Stomach (tissue), 4 donors: ENCODE measurements around the gene KBTBD3.

Experiments
- CTCF ChIP-seq, 7 experiments: fragments of 450-650 bp in 4 of 7; fragments of 200-600 bp in 3 of 7; sonication (generic) in 3 of 7; IDR thresholded peaks; one replicate each; pipeline ENCODE4 v1.5.1; 2016 to 2019; ENCODE audit warnings: antibody characterized with exemption in 7 of 7, control low read depth in 2 of 7, mild to moderate bottlenecking in 1 of 7
- EP300 ChIP-seq: sonication (generic); formaldehyde crosslinking; IDR thresholded peaks from one replicate; pipeline ENCODE4 v1.6.1; 2017; ENCODE audit warnings: antibody characterized with exemption
- POLR2A ChIP-seq, 4 donors: fragments of 450-650 bp; IDR thresholded peaks; one replicate each; pipeline ENCODE4 v1.6.1; 2016; ENCODE audit warnings: antibody characterized with exemption in 4 of 4, control low read depth in 2 of 4, mild to moderate bottlenecking in 1 of 4, moderate library complexity in 1 of 4
- POLR2AphosphoS5 ChIP-seq, 3 donors: sonication (generic); formaldehyde crosslinking; IDR thresholded peaks; one replicate each; pipeline ENCODE4 v1.6.1; 2016; ENCODE audit warnings: antibody characterized with exemption in 3 of 3

GRCh38 chr11:106030609-106031008, 46.5 kb downstream of the KBTBD3 start:
- TF ChIP-seq CTCF (IDR thresholded peaks at IDR 0.05) = no peak
- no peak for TF ChIP-seq POLR2A (IDR thresholded peaks at IDR 0.05)
- no peak for TF ChIP-seq EP300
- TF ChIP-seq POLR2AphosphoS5 (IDR thresholded peaks at IDR 0.05) = no peak
